ENCODE data around the gene DSP.

Gene DSP

DNA sequence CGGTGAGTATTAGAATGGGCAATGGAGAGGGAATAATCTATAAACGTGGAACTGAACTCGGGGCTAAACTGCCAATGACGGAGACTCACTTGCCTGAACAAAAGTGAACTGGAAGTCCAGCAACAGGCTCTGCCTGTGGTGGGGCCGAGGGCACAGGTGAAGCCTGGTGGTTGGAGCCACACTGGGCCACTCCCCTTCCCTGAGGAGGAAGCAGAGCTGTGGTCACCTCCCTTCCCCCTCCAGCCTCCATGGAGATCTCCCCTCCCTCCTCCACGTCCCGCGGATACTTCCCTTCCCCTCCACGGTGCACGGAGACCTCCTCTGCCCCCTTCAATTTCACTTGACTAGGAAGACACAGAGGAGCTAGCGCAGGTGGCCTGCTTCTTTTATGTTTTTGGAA is 14.7 kb upstream of the DSP start:
- no peak overlapping the region for H3K27ac ChIP-seq (ENCODE audit: low read depth, low read length, poor library complexity, severe bottlenecking)
- no peaks in the 10 kb centered on the region for H3K27me3 ChIP-seq (ENCODE audit: insufficient read depth, low read length)
- no peaks in the 10 kb centered on the region for H3K9me2 ChIP-seq (ENCODE audit: low read depth, low read length)
- H3K4me1 ChIP-seq (ENCODE audit: insufficient read depth, low read length, severe bottlenecking): no peaks in the 10 kb centered on the region
- H3K9me3 ChIP-seq (ENCODE audit: low read length): no peaks in the 10 kb centered on the region
- no peak overlapping the region for H3K4me3 ChIP-seq (ENCODE audit: low read depth, low read length, poor library complexity, severe bottlenecking)
- no peak overlapping the region for H3K9ac ChIP-seq (ENCODE audit: low read length)
- no peak overlapping the region for H3K4me2 ChIP-seq (ENCODE audit: low read length)
- no peaks in the 10 kb centered on the region for H4K20me1 ChIP-seq (ENCODE audit: insufficient read depth, low read length)
- no peaks in the 10 kb centered on the region for H3F3A ChIP-seq (ENCODE audit: insufficient read depth, low read length)
- no peaks in the 10 kb centered on the region for H3K36me3 ChIP-seq (ENCODE audit: insufficient read depth, low read length)
- no peaks in the 10 kb centered on the region for H3K79me2 ChIP-seq (ENCODE audit: insufficient read depth, low read length)
- H2AFZ ChIP-seq (ENCODE audit: low read length): no peak overlapping the region
- no peak for TF ChIP-seq EZH2 (IDR thresholded peaks at IDR 0.05; ENCODE audit: borderline replicate concordance, low read length)
- TF ChIP-seq, protein P1, sequence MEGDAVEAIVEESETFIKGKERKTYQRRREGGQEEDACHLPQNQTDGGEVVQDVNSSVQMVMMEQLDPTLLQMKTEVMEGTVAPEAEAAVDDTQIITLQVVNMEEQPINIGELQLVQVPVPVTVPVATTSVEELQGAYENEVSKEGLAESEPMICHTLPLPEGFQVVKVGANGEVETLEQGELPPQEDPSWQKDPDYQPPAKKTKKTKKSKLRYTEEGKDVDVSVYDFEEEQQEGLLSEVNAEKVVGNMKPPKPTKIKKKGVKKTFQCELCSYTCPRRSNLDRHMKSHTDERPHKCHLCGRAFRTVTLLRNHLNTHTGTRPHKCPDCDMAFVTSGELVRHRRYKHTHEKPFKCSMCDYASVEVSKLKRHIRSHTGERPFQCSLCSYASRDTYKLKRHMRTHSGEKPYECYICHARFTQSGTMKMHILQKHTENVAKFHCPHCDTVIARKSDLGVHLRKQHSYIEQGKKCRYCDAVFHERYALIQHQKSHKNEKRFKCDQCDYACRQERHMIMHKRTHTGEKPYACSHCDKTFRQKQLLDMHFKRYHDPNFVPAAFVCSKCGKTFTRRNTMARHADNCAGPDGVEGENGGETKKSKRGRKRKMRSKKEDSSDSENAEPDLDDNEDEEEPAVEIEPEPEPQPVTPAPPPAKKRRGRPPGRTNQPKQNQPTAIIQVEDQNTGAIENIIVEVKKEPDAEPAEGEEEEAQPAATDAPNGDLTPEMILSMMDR (IDR thresholded peaks at IDR 0.05; ENCODE audit: low read length): no peak

DNA sequence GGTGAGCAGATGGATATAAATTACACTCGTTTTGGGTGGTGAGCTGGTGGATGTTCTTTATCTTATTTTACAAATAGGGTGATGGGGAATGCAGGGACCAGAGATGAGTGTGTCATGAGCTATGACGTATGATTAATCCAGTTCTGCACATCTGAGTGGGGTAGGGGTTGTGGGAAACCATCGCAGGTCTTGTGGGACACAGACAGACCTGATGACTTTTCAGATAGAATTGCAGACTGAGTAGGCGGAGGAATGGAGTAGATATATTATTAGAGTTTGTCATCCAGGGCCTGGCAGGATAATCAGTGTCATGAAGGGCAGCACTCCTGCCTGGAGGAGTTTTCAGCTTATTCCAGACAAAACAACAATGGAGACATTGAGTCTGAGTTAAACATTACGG is 12.9 kb upstream of the DSP start:
- Histone ChIP-seq H4K20me1 (ENCODE audit: insufficient read depth, low read length) (no peaks in the 10 kb centered on the region), H3K4me3 (ENCODE audit: low read depth, low read length, poor library complexity, severe bottlenecking) (no peak overlapping the region), H3K27ac (ENCODE audit: low read depth, low read length, poor library complexity, severe bottlenecking) (no peak overlapping the region), H3K9ac (ENCODE audit: low read length) (no peak overlapping the region), H3K79me2 (ENCODE audit: insufficient read depth, low read length) (no peaks in the 10 kb centered on the region), H3F3A (ENCODE audit: insufficient read depth, low read length) (no peaks in the 10 kb centered on the region), H3K9me2 (ENCODE audit: low read depth, low read length) (no peaks in the 10 kb centered on the region), H3K4me2 (ENCODE audit: low read length) (no peak overlapping the region), H3K9me3 (ENCODE audit: low read length) (no peaks in the 10 kb centered on the region), H3K36me3 (ENCODE audit: insufficient read depth, low read length) (no peaks in the 10 kb centered on the region), H3K27me3 (ENCODE audit: insufficient read depth, low read length) (no peaks in the 10 kb centered on the region), H3K4me1 (ENCODE audit: insufficient read depth, low read length, severe bottlenecking) (no peaks in the 10 kb centered on the region), H2AFZ (ENCODE audit: low read length) (no peak overlapping the region)
- TF ChIP-seq, protein P1 (IDR thresholded peaks at IDR 0.05; ENCODE audit: low read length): no peak
- TF ChIP-seq EZH2 (IDR thresholded peaks at IDR 0.05; ENCODE audit: borderline replicate concordance, low read length): no peak

DNA sequence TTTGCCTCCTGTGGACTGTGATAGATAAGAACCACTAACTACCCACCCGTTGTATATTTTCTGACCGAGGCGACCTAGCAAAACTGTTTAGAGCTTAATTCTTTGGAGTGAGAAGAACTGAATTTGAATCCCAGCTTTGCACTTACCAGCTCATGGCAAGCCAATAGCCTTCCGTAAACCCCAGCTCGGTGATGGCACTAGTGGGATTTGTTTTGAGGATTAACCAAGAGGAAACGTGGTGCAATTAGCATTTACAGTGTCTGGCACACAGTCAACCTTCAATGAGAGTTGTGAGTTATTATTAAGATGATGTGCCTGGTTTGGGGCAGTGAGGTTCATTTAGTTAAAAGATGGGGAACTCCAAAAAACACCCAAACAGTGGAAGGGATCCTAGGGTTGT is 12.3 kb upstream of the DSP start:
- no peaks in the 10 kb centered on the region for H3K9me3 ChIP-seq (ENCODE audit: low read length)
- TF ChIP-seq, protein P1 (IDR thresholded peaks at IDR 0.05; ENCODE audit: low read length): no peak
- no peak for TF ChIP-seq EZH2 (IDR thresholded peaks at IDR 0.05; ENCODE audit: borderline replicate concordance, low read length)
- H3K79me2 ChIP-seq (ENCODE audit: insufficient read depth, low read length): no peaks in the 10 kb centered on the region
- H3K27me3 ChIP-seq (ENCODE audit: insufficient read depth, low read length): no peaks in the 10 kb centered on the region
- H3F3A ChIP-seq (ENCODE audit: insufficient read depth, low read length): no peaks in the 10 kb centered on the region
- H3K9ac ChIP-seq (ENCODE audit: low read length): no peak overlapping the region
- H3K36me3 ChIP-seq (ENCODE audit: insufficient read depth, low read length): no peaks in the 10 kb centered on the region
- H2AFZ ChIP-seq (ENCODE audit: low read length): no peak overlapping the region
- H3K9me2 ChIP-seq (ENCODE audit: low read depth, low read length): no peaks in the 10 kb centered on the region
- H4K20me1 ChIP-seq (ENCODE audit: insufficient read depth, low read length): no peaks in the 10 kb centered on the region
- no peaks in the 10 kb centered on the region for H3K4me1 ChIP-seq (ENCODE audit: insufficient read depth, low read length, severe bottlenecking)
- no peak overlapping the region for H3K4me3 ChIP-seq (ENCODE audit: low read depth, low read length, poor library complexity, severe bottlenecking)
- H3K4me2 ChIP-seq (ENCODE audit: low read length): no peak overlapping the region
- H3K27ac ChIP-seq (ENCODE audit: low read depth, low read length, poor library complexity, severe bottlenecking): no peak overlapping the region
